Measurements from ENCODE around the gene DESI1.
A peak's percentile ranks its signal among the peaks of the same experiment; 100 is the strongest.
"Not testable (repeated sequence)": the region's sequence is repeated elsewhere in the genome, so short reads cannot be mapped to it uniquely, and the experiment has no call there.

DESI1 gene

DNA sequence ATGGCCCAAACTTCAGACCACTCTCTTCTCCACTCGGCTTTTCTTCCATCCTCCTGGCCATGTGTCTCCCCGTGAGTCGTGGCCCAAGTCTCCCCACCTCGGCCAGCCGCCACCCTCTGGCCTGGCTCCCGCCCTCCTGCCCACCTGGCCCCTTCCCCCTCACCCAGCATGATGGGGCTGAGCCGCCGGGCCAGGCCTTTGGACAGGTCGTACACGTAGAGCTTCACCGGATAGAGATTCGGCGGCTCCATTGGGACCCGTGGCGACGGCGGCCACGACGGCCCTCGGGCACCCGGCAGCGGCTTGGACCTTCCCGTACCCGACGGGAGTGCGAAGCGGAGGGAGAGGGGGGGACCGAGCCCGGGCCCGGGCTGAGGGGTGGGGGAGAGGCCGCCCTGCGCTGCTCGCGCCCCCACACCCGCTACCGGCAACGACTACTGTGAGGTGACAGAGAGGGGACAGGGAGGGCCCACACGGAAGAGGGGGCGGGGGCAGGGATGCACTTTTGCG, at the start of gene DESI1:
Gene DESI1, minus strand, starts transcription at position 455 of the 510 bp plus-strand sequence. Its CDS starts 204 bp downstream, at position 251.
- DNase-seq (ENCODE audit: low read depth, low spot score) = no peak
- H3K27ac ChIP-seq = peak within 1 kb of the TSS; percentile 82

DNA sequence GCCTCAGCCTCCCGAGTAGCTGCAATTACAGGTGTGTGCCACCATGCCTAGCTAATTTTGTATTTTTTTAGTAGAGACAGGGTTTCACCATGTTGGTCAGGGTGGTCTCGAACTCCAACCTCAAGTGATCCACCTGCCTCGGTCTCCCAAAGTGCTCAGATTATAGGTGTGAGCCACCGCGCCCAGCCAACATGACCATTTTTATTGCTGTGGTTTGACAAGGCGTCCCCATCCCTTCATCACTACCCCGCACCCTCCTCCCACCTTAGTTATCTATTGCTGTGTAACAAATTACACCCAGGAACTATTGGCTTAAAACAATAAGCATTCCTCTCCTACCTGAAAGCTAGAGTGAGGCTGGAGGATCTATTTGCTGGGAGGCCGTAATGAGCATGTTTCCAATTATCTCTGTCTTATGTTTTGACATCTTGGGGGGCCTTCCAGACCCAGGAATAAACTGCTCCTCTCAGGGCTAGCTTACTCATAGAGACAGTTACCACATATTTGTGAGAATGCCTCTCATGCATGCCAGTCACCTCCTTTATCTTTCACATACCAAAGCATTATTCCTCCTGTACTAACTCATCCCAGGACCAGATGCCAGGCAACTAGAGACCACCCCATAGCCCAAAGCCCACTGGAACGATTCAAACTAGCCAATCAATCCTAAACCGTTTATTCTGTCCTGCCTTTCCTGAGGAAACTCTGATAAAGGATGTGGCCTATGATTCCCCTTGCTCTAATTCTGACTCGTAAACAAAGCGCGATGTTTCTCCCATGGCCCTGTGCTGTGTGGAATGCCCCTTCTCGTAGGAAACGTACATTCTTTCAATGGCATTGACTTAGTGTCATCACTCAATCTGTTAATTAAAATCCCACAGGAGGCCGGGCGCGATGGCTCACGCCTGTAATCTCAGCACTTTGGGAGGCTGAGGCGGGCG, 48.4 kb upstream of the DESI1 start:
- no peak for DNase-seq (ENCODE audit: low read depth, low spot score)
- H3K27ac ChIP-seq = peak overlapping the region; percentile 99

DNA sequence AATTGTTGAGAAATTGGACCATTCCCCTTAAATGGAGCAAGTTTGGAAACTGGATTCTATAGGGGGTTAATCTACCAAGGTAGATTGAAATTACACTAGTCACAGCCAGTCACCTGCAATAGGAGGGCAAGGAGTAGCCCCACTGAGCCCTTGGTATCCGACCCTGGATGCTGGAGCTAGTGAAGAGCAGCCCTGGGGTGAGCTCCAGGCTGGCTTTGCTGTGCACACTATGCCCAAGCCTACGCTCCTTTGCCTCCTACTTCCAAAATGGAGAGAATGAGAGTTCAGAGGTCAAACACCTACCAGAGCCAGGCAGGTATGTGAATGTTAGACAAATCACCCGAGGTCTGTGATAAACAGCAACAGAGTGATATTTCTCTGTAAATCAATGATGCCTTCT, 44.1 kb upstream of the DESI1 start:
- no peak for DNase-seq (ENCODE audit: low read depth, low spot score)
- H3K27ac ChIP-seq = peak overlapping the region; percentile 65

DNA sequence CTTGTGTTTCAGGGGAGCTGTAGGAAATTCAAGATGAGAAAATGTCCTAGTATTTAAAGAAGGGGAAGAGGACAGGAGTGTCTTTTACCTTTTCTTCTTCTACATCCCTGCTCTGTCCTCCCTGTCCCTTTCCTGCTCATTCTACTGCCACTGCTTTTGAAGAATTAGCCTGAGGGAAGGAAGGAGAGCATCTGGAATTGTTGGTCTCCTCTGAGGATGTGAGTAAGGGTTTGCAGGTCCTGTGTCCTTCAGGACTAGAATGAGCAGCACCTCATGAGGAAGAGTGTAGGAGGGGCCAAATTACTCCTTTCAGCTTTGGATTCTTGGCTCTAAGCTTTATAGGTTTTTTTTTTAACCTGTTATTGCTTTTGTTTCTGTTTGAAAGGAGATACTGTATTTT, 43.6 kb upstream of the DESI1 start:
- no peak for DNase-seq (ENCODE audit: low read depth, low spot score)
- H3K27ac ChIP-seq = peak overlapping the region; percentile 65

DNA sequence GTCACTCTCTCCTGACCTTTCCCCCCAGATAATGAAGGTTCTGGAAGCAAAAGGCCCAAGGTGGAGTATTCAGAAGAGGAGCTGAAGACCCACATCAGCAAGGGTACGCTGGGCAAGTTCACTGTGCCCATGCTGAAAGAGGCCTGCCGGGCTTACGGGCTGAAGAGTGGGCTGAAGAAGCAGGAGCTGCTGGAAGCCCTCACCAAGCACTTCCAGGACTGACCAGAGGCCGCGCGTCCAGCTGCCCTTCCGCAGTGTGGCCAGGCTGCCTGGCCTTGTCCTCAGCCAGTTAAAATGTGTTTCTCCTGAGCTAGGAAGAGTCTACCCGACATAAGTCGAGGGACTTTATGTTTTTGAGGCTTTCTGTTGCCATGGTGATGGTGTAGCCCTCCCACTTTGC, 42.8 kb upstream of the DESI1 start:
- DNase-seq (ENCODE audit: low read depth, low spot score) = not testable (repeated sequence)
- peak overlapping the region; percentile 65 for H3K27ac ChIP-seq

DNA sequence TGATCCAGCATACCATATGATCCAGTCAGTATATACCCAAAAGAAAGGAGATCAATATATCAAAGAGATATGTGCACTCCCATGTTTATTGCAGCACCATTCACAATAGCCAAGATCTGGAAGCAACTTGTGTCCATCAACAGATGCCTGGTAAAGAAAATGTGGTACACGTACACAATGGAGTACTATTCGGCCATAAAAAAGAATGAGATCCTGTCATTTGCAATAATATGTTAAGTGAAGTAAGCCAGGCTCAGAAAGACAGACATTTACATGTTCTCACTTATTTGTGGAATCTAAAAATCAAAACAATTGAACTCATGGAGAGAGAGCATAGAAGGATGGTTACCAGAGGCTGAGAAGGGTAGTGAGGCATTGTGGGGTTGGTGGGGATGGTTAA, 40.9 kb upstream of the DESI1 start:
- DNase-seq (ENCODE audit: low read depth, low spot score) = no peak
- H3K27ac ChIP-seq = no peak overlapping the region

DNA sequence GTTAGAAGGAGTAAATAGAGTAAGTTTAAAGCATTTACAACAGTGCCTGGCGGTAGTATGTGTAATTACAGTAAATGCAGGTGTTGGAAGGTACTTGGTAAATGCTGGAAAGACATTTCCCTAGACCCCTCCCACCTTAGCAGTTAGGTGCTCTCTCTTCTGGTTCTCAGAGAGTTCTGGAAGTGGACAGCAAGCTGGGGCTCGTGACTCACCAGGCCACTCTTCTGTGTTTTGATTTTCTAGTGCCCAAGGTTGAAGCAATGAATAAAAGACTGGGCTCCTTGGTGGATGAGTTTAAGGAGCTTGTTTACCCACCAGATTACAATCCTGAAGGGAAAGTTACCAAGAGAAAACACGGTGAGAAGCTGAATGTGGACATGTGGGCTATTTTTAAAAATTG, 40.2 kb upstream of the DESI1 start:
- DNase-seq (ENCODE audit: low read depth, low spot score) = no peak
- H3K27ac ChIP-seq = no peak overlapping the region

DNA sequence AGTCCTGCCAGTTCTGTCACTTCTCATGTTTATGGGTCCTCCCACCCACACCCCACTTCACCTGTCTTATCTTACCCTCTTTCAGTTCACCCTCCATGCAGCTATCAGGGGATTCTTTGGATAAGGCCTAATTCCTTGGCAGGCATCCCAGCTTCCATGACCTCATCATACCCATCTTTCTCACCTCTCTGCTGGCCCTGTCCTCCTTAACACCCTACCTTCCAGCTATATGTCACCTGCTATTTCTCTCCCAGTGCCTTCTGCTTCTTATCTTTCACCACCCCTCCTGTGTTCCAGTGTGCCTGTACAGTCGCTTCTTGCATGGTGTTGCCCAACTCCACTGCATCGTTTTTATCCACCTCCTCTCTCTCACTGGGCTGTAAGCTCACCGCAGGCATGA, 39.6 kb upstream of the DESI1 start:
- DNase-seq (ENCODE audit: low read depth, low spot score) = no peak
- H3K27ac ChIP-seq = no peak overlapping the region

DNA sequence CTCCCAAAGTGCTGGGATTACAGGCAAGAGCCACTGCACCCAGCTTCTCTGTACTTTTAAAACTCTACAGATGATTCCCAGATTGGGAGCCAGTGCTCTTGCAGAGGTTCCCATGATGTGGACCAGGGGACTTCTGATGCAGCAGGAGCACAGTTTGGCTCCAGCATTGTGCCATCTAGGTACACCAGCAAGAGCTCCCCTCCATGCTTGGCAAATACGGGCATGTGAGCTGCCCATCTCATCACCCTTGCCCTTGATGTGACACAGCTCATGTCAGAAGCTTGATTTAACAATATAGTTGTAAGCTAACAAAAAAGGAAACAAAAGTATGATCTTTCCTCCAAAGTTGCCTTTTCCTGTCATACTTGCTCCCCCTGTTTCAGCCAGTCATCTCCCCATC, 39.1 kb upstream of the DESI1 start:
- no peak for DNase-seq (ENCODE audit: low read depth, low spot score)
- H3K27ac ChIP-seq = no peak overlapping the region

DNA sequence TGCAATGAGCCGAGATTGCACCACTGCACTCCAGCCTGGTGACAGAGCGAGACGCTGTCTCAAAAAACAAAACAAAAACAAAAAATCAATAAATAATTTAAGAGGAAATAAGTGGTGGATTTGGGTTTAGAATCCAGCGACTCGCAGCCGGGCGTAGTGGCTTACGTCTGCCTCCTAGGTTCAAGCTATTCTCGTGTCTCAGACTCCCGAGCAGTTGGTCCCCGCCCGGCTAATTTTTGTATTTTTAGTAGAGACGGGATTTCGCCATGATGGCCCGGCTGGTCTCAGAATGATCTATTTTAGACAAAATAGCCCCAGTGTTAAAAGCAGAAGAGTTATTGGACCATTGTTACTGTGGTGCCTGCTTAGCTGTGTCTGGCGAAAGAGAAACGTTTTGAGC, 38.0 kb upstream of the DESI1 start:
- no peak for DNase-seq (ENCODE audit: low read depth, low spot score)
- H3K27ac ChIP-seq = no peak overlapping the region

DNA sequence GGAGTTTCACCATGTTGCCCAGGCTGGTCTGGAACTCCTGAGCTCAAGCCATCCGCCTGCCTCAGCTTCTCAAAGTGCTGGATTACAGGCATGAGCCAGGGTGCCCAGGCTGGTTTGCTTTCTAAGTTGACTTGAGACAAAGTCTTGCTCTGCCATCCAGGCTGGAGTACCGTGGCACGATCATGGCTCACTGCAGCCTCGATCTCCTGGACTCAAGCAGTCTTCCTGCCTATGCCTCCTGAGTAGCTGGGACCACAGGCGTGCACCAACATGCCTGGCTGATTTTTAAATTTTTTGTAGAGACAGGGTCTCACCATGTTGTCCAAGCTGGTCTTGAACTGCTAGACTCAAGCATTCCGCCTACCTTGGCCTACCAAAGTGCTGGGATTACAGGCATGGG, 36.9 kb upstream of the DESI1 start:
- H3K27ac ChIP-seq = no peak overlapping the region
- no peak for DNase-seq (ENCODE audit: low read depth, low spot score)

DNA sequence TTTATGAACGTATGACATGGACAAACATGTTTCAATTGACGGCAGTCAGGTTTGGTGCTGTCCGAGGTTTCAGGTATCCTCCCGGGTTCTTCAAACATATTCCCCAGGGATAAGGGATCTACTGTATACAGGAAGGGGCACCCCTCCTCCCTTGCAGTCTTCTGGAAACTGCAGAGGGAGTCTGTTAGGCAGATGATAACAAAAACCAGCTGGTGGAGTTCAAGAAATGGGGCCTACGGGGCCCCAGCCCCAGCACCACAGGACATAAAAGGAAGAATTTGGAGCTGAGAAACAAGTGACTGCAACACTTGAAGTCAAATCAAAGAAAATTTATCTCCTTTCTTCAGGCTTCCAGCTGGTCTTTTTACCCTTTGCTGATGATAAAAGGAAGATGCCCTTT, 35.7 kb upstream of the DESI1 start:
- no peak for DNase-seq (ENCODE audit: low read depth, low spot score)
- no peak overlapping the region for H3K27ac ChIP-seq

DNA sequence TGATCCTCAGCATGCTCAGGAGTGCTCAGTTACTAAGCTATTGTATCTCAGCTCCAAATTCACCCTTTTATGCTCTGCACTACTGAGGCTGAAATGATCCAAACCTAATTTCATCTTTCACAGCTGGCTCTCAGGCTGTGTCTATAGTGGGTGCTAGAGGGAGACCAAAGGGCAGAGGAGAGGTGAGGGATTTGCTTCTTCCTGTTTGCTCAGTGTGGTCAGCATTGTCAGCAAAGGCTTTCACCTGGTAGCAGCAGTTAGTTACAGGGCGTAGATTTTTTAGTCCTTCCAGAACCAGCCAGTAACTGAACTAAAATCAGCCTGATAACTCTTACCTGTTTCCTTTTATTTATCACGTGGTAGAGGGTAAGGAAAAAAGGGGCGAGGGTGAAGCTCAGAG, 33.5 kb upstream of the DESI1 start:
- H3K27ac ChIP-seq = no peak overlapping the region
- DNase-seq (ENCODE audit: low read depth, low spot score) = no peak

DNA sequence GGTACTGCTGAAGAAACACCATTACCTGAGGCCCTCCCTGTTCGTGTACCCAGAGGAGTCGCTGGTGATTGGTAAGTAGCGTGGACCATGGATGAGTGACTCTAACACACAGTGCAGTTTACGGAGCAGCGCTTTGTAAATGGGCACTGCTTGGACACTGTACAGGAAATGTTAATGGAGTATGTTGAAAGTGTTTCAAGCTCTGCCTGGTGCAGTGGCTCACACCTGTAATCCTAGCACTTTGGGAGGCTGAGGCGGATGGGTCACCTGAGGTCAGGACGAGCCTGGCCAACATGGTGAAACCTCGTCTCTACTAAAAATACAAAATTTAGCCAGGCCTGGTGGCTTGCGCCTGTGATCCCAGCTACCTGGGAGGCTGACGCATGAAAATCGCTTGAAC, 30.0 kb upstream of the DESI1 start:
- DNase-seq (ENCODE audit: low read depth, low spot score) = no peak
- no peak overlapping the region for H3K27ac ChIP-seq

DNA sequence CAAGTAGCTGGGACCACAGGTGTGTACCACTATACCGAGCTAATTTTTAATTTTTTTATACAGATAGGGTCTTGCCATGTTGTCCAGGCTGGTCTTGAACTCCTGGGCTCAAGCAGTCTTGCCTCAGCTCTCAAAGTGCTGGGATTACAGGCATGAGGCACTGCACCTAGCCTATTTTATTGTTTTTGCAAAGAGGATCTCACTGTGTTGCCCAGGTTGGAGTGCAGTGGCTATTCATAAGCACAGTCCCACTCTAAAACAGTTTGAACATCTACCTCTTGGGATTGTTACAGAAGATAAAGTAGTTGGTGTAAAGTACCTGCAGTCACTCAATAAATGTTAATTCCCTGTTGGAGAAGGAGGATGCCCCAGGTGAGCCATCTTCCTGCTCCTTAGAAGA, 29.4 kb upstream of the DESI1 start:
- DNase-seq (ENCODE audit: low read depth, low spot score) = no peak
- no peak overlapping the region for H3K27ac ChIP-seq

DNA sequence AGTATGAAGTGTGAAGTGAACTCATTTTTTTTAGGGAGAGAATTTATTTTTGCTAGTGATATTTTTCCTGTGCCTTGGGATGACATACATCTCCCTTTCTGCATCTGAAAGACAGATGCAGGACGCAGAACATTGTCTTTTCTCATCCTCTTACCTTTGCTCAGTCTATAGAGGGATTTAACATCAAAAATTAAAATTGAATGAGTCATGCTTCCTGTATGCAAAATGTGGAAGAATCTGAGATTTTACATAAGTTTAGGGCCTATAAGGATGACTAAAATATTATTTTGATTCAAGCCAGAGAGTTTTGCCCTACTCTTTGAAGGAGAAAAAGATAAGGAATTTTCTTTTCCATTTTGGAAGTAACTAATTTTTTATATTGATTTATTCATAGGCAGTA, 27.6 kb upstream of the DESI1 start:
- no peak overlapping the region for H3K27ac ChIP-seq
- no peak for DNase-seq (ENCODE audit: low read depth, low spot score)

DNA sequence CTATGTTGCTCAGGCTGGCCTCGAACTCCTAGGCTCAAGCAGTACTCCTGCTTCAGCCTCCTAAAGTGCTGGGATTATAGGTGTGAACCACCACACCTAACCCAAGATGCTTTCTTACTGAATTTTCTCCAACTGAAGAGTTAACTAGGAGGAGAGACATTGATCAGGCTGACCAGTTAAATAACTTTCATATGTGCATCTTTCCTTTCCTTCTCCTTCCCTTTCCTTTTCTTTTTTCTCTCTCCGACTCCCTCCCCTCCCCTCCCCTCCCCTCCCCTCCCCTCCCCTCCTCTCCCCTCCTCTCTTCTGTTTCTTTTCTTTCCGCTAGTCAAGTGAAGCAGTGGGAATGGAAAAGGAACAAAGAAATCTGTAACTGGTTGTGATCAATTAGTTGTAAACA, 26.9 kb upstream of the DESI1 start:
- DNase-seq (ENCODE audit: low read depth, low spot score) = no peak
- H3K27ac ChIP-seq = no peak overlapping the region

DNA sequence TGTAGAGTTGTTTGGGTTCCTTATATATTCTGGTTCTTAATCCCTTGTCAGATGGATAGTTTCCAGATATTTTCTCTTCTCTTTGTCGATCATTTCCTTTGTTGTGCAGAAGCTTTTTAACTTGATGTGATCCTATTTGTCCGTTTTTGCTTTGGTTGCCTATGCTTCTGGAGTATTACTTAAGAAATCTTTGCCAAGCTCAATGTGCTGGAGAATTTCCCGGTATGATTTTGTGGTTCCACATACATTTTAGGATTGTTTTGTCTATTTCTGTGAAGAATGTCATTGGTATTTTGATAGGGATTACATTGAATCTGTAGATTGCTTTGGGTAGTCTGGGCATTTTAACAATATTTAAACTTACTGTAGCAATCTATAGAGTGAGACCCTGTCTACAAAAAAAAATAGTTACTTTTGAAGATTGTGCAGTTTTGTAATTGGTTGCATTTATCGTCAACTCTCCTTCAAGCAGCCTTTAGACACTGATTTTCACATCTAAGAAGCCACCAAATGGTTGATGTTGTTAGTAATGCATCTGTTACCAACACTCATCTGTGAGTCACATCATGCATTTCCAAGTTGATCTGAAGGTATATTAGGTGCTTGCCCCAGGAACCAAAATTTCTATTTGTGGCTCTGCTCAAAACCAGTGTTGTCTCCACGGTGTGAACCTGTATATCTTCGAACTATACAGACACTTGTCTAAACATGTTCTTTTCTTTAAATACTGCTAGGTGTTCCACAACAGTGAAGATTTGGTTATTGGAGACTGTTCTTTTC, 21.7 kb upstream of the DESI1 start:
- H3K27ac ChIP-seq = no peak overlapping the region
- no peak for DNase-seq (ENCODE audit: low read depth, low spot score)

DNA sequence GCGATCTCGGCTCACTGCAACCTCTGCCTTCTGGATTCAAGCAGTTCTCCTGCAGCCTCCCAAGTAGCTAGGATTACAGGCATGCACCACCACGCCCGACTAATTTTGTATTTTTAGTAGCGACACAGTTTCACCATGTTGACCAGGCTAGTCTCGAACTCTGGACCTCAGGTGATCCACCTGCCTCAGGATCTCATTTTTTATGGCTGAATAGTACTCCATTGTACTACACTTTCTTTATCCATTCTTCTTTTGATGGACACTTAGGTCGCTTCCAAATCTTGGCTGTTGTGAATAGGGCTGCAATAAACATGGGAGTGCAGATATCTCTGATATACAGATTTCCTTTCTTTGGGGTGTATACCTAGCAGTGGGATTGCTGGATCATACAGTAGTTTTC, 21.0 kb upstream of the DESI1 start:
- no peak overlapping the region for H3K27ac ChIP-seq
- DNase-seq (ENCODE audit: low read depth, low spot score) = no peak

DNA sequence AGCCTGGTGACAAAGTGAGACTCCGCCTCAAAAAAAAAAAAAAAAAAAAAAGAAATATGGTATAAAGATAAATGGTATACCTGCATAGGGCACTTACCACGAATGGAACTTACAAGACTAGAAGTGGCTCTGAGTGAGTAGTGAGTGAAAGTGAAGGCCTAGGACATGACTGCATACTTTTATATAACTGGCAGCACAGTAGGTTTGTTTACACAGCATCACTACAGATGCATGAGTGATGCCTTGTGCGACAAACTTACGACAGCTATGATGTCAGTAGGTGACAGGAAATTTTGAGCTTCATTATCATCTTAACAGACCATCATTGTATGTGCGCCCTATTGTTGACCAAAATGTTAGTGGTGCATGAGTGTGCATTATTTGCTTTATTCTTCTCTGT, 17.9 kb upstream of the DESI1 start:
- DNase-seq (ENCODE audit: low read depth, low spot score) = no peak
- H3K27ac ChIP-seq = no peak overlapping the region

DNA sequence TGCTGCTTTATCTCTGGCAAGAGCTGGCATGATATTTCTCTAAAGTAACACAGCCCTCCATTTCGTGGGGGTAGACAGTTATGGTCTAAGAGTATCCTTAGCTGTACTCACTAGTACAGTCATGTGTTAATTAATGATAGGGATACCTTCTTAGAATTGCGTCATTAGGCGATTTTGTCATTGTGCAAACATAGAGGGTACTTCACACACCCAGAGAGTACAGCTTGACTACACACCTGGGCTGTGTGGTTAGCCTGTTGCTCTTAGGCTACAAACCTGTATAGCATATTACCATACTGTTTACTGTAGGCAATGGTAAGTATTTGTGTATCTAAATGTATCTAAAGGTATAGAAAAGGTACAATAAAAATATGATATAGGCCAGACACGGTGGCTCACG, 17.3 kb upstream of the DESI1 start:
- no peak for DNase-seq (ENCODE audit: low read depth, low spot score)

More for the DNA sequence above, 17.3 kb upstream of the DESI1 start:
- H3K27ac ChIP-seq = no peak overlapping the region
